SU-DHL-6 (cell line): ENCODE measurements around the gene CHMP4B.

ENCODE experiments used
- EZH2phosphoT487 ChIP-seq: fragments of 200-600 bp; sonication (generic), shearing (Covaris generic); conservative IDR thresholded peaks from 2 replicates; pipeline ENCODE4 v1.6.1; 2018; ENCODE audit warnings: mild to moderate bottlenecking, antibody characterized with exemption, low read length, moderate library complexity, mixed read lengths
- TF ChIP-seq, protein P1 (sequence below): fragments of 200-600 bp; sonication (generic); IDR thresholded peaks from one replicate; pipeline ENCODE4 v1.5.1; 2017; ENCODE audit warnings: antibody characterized with exemption, mild to moderate bottlenecking, low read length, moderate library complexity; ENCODE audit not compliant: insufficient read depth, poor library complexity, severe bottlenecking

DNA sequence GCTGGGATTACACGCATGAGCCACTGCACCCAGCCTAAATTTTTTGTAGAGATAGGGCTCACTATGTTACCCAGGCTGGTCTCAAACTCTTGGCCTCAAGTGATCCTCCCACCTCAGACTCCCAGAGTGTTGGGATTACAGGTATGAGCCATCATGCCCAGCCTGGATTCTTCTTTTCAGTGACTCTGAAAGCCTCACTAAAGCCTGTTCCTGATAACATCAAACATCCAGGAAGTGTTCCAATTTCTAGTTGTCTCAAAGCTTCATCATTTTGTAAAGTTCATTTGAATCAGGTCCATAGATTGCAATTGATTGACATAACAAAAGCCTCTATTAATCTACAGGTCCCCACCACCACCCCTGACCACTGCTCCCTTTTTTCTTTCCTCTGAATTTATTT, 29.2 kb upstream of the CHMP4B start:
- TF ChIP-seq, protein P1, sequence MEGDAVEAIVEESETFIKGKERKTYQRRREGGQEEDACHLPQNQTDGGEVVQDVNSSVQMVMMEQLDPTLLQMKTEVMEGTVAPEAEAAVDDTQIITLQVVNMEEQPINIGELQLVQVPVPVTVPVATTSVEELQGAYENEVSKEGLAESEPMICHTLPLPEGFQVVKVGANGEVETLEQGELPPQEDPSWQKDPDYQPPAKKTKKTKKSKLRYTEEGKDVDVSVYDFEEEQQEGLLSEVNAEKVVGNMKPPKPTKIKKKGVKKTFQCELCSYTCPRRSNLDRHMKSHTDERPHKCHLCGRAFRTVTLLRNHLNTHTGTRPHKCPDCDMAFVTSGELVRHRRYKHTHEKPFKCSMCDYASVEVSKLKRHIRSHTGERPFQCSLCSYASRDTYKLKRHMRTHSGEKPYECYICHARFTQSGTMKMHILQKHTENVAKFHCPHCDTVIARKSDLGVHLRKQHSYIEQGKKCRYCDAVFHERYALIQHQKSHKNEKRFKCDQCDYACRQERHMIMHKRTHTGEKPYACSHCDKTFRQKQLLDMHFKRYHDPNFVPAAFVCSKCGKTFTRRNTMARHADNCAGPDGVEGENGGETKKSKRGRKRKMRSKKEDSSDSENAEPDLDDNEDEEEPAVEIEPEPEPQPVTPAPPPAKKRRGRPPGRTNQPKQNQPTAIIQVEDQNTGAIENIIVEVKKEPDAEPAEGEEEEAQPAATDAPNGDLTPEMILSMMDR, result no peak
- no peak for TF ChIP-seq EZH2phosphoT487
